MM.1S (cell line): ENCODE measurements around the gene DGLUCY.

Experiments
- DNase-seq: peaks from one replicate; pipeline ENCODE4 v3.0.0-alpha.2; 2015
- H2AFZ ChIP-seq: fragments of 300-600 bp; sonication (generic); 2 replicates; pipeline ENCODE4 v1.6.0; 2016; ENCODE audit warnings: antibody characterized with exemption, low read length
- H3F3A ChIP-seq: fragments of 300-600 bp; sonication (generic); 2 replicates; pipeline ENCODE4 v1.6.1; 2016; ENCODE audit warnings: mild to moderate bottlenecking, antibody characterized with exemption, low read length, moderate library complexity, mixed read lengths; ENCODE audit not compliant: insufficient read depth
- H3K27ac ChIP-seq: fragments of 300-600 bp; sonication (generic); 2 replicates; pipeline ENCODE4 v1.5.1; 2016; ENCODE audit warnings: mild to moderate bottlenecking, low read length
- H3K27me3 ChIP-seq: fragments of 300-600 bp; sonication (generic); replicated peaks from 2 replicates; pipeline ENCODE4 v1.6.0; 2016; ENCODE audit warnings: low read length; ENCODE audit not compliant: insufficient read depth
- H3K36me3 ChIP-seq: fragments of 300-600 bp; sonication (generic); replicated peaks from 2 replicates; pipeline ENCODE4 v1.6.1; 2016; ENCODE audit warnings: mild to moderate bottlenecking, low read length, mixed read lengths; ENCODE audit not compliant: insufficient read depth
- H3K4me1 ChIP-seq: fragments of 300-600 bp; sonication (generic); 2 replicates; pipeline ENCODE4 v1.6.1; 2016; ENCODE audit warnings: low read length, mixed read lengths
- H3K4me2 ChIP-seq: fragments of 300-600 bp; sonication (generic); 2 replicates; pipeline ENCODE4 v1.6.0; 2016; ENCODE audit warnings: low read depth, low read length
- H3K4me3 ChIP-seq: fragments of 300-600 bp; sonication (generic); 2 replicates; pipeline ENCODE4 v1.5.1; 2016; ENCODE audit warnings: low read length, mixed read lengths
- H3K79me2 ChIP-seq: fragments of 300-600 bp; sonication (generic); 2 replicates; pipeline ENCODE4 v1.6.1; 2016; ENCODE audit warnings: mixed run types, low read length, mixed read lengths
- H3K9ac ChIP-seq: fragments of 300-600 bp; sonication (generic); 2 replicates; pipeline ENCODE4 v1.6.1; 2016; ENCODE audit warnings: low read length, mixed read lengths
- H3K9me2 ChIP-seq: fragments of 300-600 bp; sonication (generic); replicated peaks from 2 replicates; pipeline ENCODE4 v1.6.1; 2016; ENCODE audit warnings: mild to moderate bottlenecking, low read length, mixed read lengths; ENCODE audit not compliant: insufficient read depth
- H3K9me3 ChIP-seq: fragments of 300-600 bp; sonication (generic); replicated peaks from 2 replicates; pipeline ENCODE4 v1.6.1; 2016; ENCODE audit warnings: mild to moderate bottlenecking, low read length, mixed read lengths; ENCODE audit not compliant: insufficient read depth
- H4K20me1 ChIP-seq: fragments of 300-600 bp; sonication (generic); 2 replicates; pipeline ENCODE4 v1.6.1; 2016; ENCODE audit warnings: mild to moderate bottlenecking, low read length, moderate library complexity, mixed read lengths; ENCODE audit not compliant: insufficient read depth
- CTCF ChIP-seq: fragments of 300-600 bp; sonication (generic); IDR thresholded peaks from 2 replicates; pipeline ENCODE4 v1.5.1; 2016; ENCODE audit warnings: antibody characterized with exemption, low read length, mixed read lengths
- EZH2 ChIP-seq: fragments of 300-600 bp; sonication (generic); optimal IDR thresholded peaks from 2 replicates; pipeline ENCODE3; 2017; ENCODE audit warnings: low read depth, mild to moderate bottlenecking, antibody characterized with exemption, low read length, mixed read lengths
- EZH2phosphoT487 ChIP-seq: fragments of 300-600 bp; sonication (generic); IDR thresholded peaks from 2 replicates; pipeline ENCODE4 v1.6.1; 2018; ENCODE audit warnings: antibody characterized with exemption, low read length

DGLUCY gene

GRCh38 chr14:91258011-91258618, 144.2 kb downstream of the DGLUCY start:
- DNase-seq = no peak
- Histone ChIP-seq H3K79me2 (no peaks in the 10 kb centered on the region), H3K4me1 (no peaks in the 10 kb centered on the region), H3K27ac (no peak overlapping the region), H3K4me2 (no peak overlapping the region), H3K9me2 (no peaks in the 10 kb centered on the region), H3K4me3 (no peak overlapping the region), H4K20me1 (no peaks in the 10 kb centered on the region), H3K27me3 (no peaks in the 10 kb centered on the region), H2AFZ (no peak overlapping the region), H3K36me3 (no peaks in the 10 kb centered on the region), H3F3A (no peaks in the 10 kb centered on the region), H3K9me3 (no peaks in the 10 kb centered on the region), H3K9ac (no peak overlapping the region)
- TF ChIP-seq EZH2phosphoT487 (no peak), CTCF (no peak), EZH2 (no peak)

GRCh38 chr14:91258876-91259275, 145.0 kb downstream of the DGLUCY start:
- Histone ChIP-seq H3K27ac (no peak overlapping the region), H2AFZ (no peak overlapping the region), H3K9me2 (no peaks in the 10 kb centered on the region), H4K20me1 (no peaks in the 10 kb centered on the region), H3K79me2 (no peaks in the 10 kb centered on the region), H3K27me3 (no peaks in the 10 kb centered on the region), H3K4me3 (no peak overlapping the region), H3K36me3 (no peaks in the 10 kb centered on the region), H3K9me3 (no peaks in the 10 kb centered on the region), H3K9ac (no peak overlapping the region), H3K4me1 (no peaks in the 10 kb centered on the region), H3K4me2 (no peak overlapping the region), H3F3A (no peaks in the 10 kb centered on the region)
- TF ChIP-seq CTCF (no peak), EZH2phosphoT487 (no peak), EZH2 (no peak)
- DNase-seq = no peak

- no peak overlapping the region for H3K9ac ChIP-seq
- H3K4me3 ChIP-seq = no peak overlapping the region
- H3K9me3 ChIP-seq = no peaks in the 10 kb centered on the region
- no peaks in the 10 kb centered on the region for H3K36me3 ChIP-seq
- no peak overlapping the region for H3K4me2 ChIP-seq
- H3K27ac ChIP-seq = no peak overlapping the region
- DNase-seq = no peak
- H3K9me2 ChIP-seq = no peaks in the 10 kb centered on the region
- no peaks in the 10 kb centered on the region for H3K79me2 ChIP-seq
- no peaks in the 10 kb centered on the region for H3K27me3 ChIP-seq
- H2AFZ ChIP-seq = no peak overlapping the region
- no peaks in the 10 kb centered on the region for H3F3A ChIP-seq
- no peaks in the 10 kb centered on the region for H3K4me1 ChIP-seq
- no peak for TF ChIP-seq EZH2phosphoT487
- TF ChIP-seq CTCF = no peak
- TF ChIP-seq EZH2 = no peak
- H4K20me1 ChIP-seq = no peaks in the 10 kb centered on the region
Observed at GRCh38 chr14:91261115-91261514, 147.2 kb downstream of the DGLUCY start.
